Common myeloid progenitor, CD34-positive (primary cell): ENCODE measurements around the gene TDRD12.

ENCODE experiments used
- CTCF ChIA-PET: fragments of 350-600 bp; sonication (Branson Sonifier 250); formaldehyde crosslinking; loops from one replicate; lab custom pipeline; 2021; ENCODE audit warnings: antibody characterized with exemption; lab: Charles Lee
- POLR2A ChIA-PET: fragments of 350-600 bp; sonication (Branson Sonifier 250); formaldehyde crosslinking; loops from one replicate; lab custom pipeline; 2021; ENCODE audit warnings: antibody characterized with exemption; lab: Charles Lee
- DNase-seq, 3 donors: peaks; one replicate each; pipeline versions ENCODE4 v3.0.0 to v3.0.0-alpha.2; 2013
- H3K27ac ChIP-seq, 2 experiments: 1 replicate in 1 of 2; 2 replicates in 1 of 2; pipeline ENCODE4 v1.7.0; 2013; ENCODE audit warnings: inconsistent platforms in 2 of 2, low read length in 2 of 2, mild to moderate bottlenecking in 2 of 2, low read depth in 1 of 2, moderate library complexity in 1 of 2; ENCODE audit not compliant: severe bottlenecking in 2 of 2, insufficient read depth in 1 of 2, poor library complexity in 1 of 2
- H3K27me3 ChIP-seq, 5 experiments: replicated peaks in 2 of 5; 1 replicate in 3 of 5; 2 replicates in 2 of 5; pipeline versions ENCODE4 v1.6.1 to v1.7.0; 2013; ENCODE audit warnings: low read length in 4 of 5, mild to moderate bottlenecking in 2 of 5, moderate library complexity in 2 of 5, inconsistent platforms in 1 of 5; ENCODE audit not compliant: insufficient read depth in 5 of 5, control insufficient read depth in 4 of 5
- H3K36me3 ChIP-seq, 4 experiments: 1 replicate in 2 of 4; 2 replicates in 2 of 4; pipeline versions ENCODE4 v1.6.1 to v1.7.0; 2013; ENCODE audit warnings: low read length in 3 of 4, control low read depth in 1 of 4, mild to moderate bottlenecking in 1 of 4; ENCODE audit not compliant: control insufficient read depth in 4 of 4, insufficient read depth in 4 of 4
- H3K4me1 ChIP-seq, 4 experiments: 1 replicate in 3 of 4; 2 replicates in 1 of 4; pipeline versions ENCODE4 v1.6.1 to v1.7.1; 2013; ENCODE audit warnings: low read length in 3 of 4, mild to moderate bottlenecking in 3 of 4, control low read depth in 1 of 4, inconsistent platforms in 1 of 4, moderate library complexity in 1 of 4; ENCODE audit not compliant: control insufficient read depth in 4 of 4, insufficient read depth in 4 of 4; ENCODE audit errors: control extremely low read depth in 1 of 4
- H3K4me3 ChIP-seq, 7 experiments: 1 replicate in 4 of 7; 2 replicates in 3 of 7; pipeline versions ENCODE4 v1.5.1 to v1.7.0; 2013; ENCODE audit warnings: mild to moderate bottlenecking in 7 of 7, low read length in 6 of 7, moderate library complexity in 6 of 7, inconsistent platforms in 2 of 7, low read depth in 2 of 7, control low read depth in 1 of 7; ENCODE audit not compliant: insufficient read depth in 4 of 7, control insufficient read depth in 1 of 7; ENCODE audit errors: extremely low read depth in 1 of 7
- H3K9me3 ChIP-seq, 5 experiments: 1 replicate in 4 of 5; 2 replicates in 1 of 5; pipeline versions ENCODE4 v1.6.1 to v1.7.1; 2013; ENCODE audit warnings: low read length in 4 of 5, mild to moderate bottlenecking in 2 of 5, inconsistent platforms in 1 of 5, low read depth in 1 of 5, moderate library complexity in 1 of 5; ENCODE audit not compliant: control insufficient read depth in 4 of 5, insufficient read depth in 2 of 5; ENCODE audit errors: control extremely low read depth in 1 of 5
- WGBS: methylation state at CpG from one replicate; pipeline ENCODE4 v1.1.5; 2013; ENCODE audit not compliant: insufficient coverage; 5-methylcytosine and 5-hydroxymethylcytosine counted together

The TDRD12 gene

DNA sequence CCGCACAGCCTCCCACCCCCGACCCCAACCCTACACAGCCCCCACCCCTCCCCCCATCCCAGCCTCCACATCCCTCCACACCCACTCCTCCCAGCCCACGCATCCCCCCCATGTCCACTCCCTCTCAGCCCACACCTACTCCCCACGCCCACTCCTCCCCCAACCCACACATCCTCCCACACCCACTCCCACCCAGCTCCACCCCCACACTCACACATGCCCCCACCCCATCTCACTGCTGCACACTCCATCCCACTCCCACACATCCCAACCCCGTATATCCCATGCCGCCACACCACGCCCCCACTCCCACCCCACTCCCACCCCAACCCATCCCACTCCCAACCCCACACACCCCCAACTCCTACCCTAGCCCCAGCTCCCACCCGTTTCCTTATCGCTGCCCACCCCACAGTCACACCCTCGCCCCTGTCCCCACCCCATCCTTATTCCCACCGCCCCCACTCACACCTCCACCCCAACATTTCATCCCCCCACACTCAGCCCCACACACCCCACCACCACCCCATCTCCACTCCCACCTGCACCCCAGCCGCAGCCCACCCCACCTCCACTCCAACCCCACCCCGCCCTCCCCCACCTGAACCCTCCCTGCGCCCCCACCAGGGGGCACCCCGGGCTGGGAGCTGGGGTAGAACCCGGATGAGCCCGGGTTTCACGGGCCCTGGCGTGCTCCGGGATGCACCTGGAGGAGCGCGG lies 809 bp downstream of the TDRD12 start:
- DNase-seq, result no peak
- peaks cover 0 to 7% (median 1%) of the 10 kb centered on the region in 4 experiments for H3K36me3 ChIP-seq
- no peak overlapping the region for H3K4me3 ChIP-seq
- WGBS, result 98% methylated on average over 11 of the region's 22 CpGs
- H3K27ac ChIP-seq, result no peak overlapping the region
- peaks cover 0 to 3% (median 0%) of the 10 kb centered on the region in 5 experiments for H3K9me3 ChIP-seq
- no peaks in the 10 kb centered on the region for H3K27me3 ChIP-seq
- CTCF ChIA-PET, result no interaction called here
- peaks cover 0 to 4% (median 0%) of the 10 kb centered on the region in 4 experiments for H3K4me1 ChIP-seq
- POLR2A ChIA-PET, result no interaction called here

GRCh38 chr19:32720936-32721250 lies 1.3 kb downstream of the TDRD12 start:
- Histone ChIP-seq H3K4me1 (peaks cover 0 to 4% (median 0%) of the 10 kb centered on the region in 4 experiments), H3K27ac (no peak overlapping the region), H3K27me3 (no peaks in the 10 kb centered on the region), H3K4me3 (no peak overlapping the region), H3K36me3 (peaks cover 0 to 7% (median 1%) of the 10 kb centered on the region in 4 experiments), H3K9me3 (peaks cover 0 to 3% (median 0%) of the 10 kb centered on the region in 5 experiments)
- ChIA-PET POLR2A (no interaction called here), CTCF (interaction anchor here (1.1 kb wide), 1 partner anchor 17 kb away, joined by 3 read pairs; no protein-coding TSS in a partner anchor)
- DNase-seq, result no peak
- WGBS, result 99% methylated on average over 19 of the region's 22 CpGs

DNA sequence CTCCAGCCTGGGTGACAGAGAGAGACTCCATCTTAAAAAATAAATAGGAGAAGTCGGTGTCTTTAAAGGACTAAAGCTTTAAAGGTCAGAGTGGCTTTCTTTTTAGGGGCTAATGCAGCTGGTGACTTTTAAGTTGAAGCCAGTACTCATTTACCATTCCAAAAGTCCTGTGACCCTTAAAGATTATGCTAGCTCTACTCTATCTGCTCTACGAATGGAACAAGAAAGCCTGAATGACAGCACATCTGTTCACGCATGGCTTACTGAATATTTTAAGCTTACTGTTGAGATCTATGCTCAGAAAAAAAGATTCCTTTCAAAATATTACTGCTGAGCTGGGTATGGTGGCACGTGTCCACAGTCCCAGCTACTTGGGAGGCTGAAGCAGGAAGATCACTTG lies 16.4 kb downstream of the TDRD12 start:
- peaks cover 0 to 5% (median 3%) of the 10 kb centered on the region in 5 experiments for H3K27me3 ChIP-seq
- H3K4me1 ChIP-seq, result no peaks in the 10 kb centered on the region
- no peak for DNase-seq
- no peaks in the 10 kb centered on the region for H3K9me3 ChIP-seq
- H3K36me3 ChIP-seq, result no peaks in the 10 kb centered on the region
- no peak overlapping the region for H3K4me3 ChIP-seq
- no peak overlapping the region for H3K27ac ChIP-seq
- POLR2A ChIA-PET, result no interaction called here
- WGBS, result 92% methylated on average over 3 of the region's 4 CpGs
- CTCF ChIA-PET, result interaction anchor here (0.6 kb wide), 1 partner anchor 31 kb away, joined by 3 read pairs; no protein-coding TSS in a partner anchor

DNA sequence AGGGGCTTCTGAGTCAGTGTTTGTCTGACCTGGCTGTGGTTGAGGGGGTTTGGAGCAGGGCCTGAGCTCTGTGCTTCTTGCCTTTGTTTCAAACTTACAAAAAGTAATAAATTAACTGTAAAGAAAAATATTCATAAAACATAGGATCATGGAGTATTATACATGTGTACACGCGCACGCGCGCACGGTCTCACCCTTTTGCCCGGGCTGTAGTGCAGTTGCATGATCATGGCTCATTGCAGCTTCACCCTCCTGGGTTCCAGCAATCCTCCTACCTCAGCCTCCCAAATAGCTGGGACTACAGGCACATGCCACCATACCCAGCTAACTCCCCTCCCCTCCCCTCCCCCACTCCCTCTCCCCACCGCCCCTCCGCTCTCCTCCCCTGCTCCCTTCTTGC lies 23.5 kb downstream of the TDRD12 start:
- ChIA-PET POLR2A (no interaction called here), CTCF (no interaction called here)
- Histone ChIP-seq H3K36me3 (no peaks in the 10 kb centered on the region), H3K9me3 (no peaks in the 10 kb centered on the region), H3K27me3 (peaks cover 0 to 10% (median 0%) of the 10 kb centered on the region in 5 experiments), H3K4me3 (no peak overlapping the region), H3K4me1 (peaks cover 0 to 22% (median 13%) of the 10 kb centered on the region in 4 experiments), H3K27ac (no peak overlapping the region)
- WGBS, result 100% methylated on average over 1 of the region's 9 CpGs
- DNase-seq, result no peak

DNA sequence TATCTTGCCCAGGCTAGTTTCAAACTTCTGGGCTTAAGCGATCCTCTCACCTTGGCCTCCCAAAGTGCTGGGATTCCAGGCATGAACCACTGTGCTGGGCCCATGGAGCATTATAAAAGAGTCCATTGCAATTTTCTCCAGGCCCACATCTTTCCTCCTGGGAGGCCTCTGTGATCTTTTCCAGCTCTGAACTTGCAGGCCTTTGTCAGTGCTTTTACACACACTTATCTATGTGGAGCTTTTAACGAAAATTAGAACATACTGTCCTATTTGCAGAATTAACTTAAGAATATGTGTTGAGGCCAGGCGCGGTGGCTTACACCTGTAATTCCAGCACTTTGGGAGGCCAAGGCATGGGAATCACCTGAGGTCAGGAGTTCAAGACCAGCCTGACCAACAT lies 23.9 kb downstream of the TDRD12 start:
- H3K9me3 ChIP-seq, result no peaks in the 10 kb centered on the region
- H3K36me3 ChIP-seq, result no peaks in the 10 kb centered on the region
- 95% methylated on average over 3 of the region's 4 CpGs for WGBS
- CTCF ChIA-PET, result no interaction called here
- no peak overlapping the region for H3K27ac ChIP-seq
- DNase-seq, result no peak
- peaks cover 0 to 22% (median 13%) of the 10 kb centered on the region in 4 experiments for H3K4me1 ChIP-seq
- H3K27me3 ChIP-seq, result peaks cover 0 to 11% (median 0%) of the 10 kb centered on the region in 5 experiments
- POLR2A ChIA-PET, result no interaction called here
- H3K4me3 ChIP-seq, result no peak overlapping the region

DNA sequence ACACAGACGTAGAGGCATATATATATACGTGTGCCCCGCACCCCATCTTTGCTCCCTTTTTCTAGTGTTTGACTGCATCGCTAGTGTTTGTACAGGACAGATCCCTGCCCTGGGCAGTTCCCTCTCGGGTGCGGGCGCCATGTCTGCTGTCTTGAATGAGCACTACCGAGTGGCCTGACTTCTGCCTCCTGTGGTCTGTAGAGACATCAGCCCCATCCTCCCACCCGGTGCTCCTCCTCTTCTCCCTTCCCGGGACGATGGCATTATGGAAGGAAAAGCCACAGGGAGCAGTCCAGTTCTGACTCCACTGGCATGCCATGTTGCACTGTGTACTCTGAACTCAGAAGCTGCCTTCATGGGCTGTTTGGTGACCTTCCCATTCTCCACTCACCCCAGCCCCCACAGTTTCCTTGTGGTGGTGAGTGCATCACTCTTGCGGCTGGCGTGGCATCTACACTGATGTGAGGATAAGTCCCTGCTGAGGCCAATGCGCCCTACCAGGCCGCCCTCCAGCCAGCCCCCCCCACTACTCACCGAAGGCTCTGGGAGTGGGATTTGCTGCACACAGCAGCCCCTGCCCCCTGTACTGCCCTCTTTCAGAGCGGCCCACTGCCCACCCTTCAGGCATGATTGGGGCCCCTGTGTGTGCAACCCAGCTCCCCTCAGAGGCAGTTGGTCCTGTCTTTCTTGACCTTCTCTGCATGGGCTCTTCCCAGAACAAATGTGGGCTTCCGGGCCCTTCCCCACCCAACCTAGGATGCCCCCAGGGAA lies 25.2 kb downstream of the TDRD12 start:
- WGBS, result 96% methylated on average over 15 of the region's 18 CpGs
- peak in 2 of 3 donors; percentile 14 for DNase-seq
- CTCF ChIA-PET, result no interaction called here
- Histone ChIP-seq H3K4me3 (no peak overlapping the region), H3K36me3 (no peaks in the 10 kb centered on the region), H3K27me3 (peaks cover 0 to 13% (median 4%) of the 10 kb centered on the region in 5 experiments), H3K27ac (no peak overlapping the region), H3K4me1 (peaks cover 0 to 22% (median 13%) of the 10 kb centered on the region in 4 experiments), H3K9me3 (no peaks in the 10 kb centered on the region)
- POLR2A ChIA-PET, result no interaction called here
